Measurements from ENCODE around the gene IRAG1.

DNA sequence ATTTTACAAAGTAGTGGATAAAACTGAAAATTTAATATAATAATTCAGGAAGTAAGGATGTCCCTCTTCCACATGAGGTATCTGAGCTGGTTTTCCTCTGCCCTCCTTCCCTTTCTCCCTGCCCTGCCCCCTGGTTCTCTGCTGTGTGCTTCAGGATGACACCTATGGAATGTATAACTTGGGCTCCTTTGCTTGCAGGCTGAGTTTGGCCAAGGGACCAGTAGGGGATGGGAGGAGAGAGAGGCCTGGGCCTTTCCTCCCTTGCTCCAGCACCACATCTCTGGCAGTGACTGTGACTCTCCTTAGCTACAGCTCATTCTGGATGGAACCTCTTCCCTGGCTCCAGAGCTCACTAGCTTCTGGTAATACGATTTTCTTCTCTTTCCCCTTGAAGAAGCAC, 10.1 kb downstream of the IRAG1 start:
- TF ChIP-seq CTCF (IDR thresholded peaks at IDR 0.05) (no peak), ZFX (IDR thresholded peaks at IDR 0.05; ENCODE audit: borderline replicate concordance) (no peak)
